HT-29 (cell line): ENCODE measurements around the gene C17orf114.

Source experiments
- DNase-seq: peaks from one replicate; pipeline ENCODE4 v3.0.0-alpha.2; 2015; ENCODE audit warnings: low spot score

C17orf114 gene

DNA sequence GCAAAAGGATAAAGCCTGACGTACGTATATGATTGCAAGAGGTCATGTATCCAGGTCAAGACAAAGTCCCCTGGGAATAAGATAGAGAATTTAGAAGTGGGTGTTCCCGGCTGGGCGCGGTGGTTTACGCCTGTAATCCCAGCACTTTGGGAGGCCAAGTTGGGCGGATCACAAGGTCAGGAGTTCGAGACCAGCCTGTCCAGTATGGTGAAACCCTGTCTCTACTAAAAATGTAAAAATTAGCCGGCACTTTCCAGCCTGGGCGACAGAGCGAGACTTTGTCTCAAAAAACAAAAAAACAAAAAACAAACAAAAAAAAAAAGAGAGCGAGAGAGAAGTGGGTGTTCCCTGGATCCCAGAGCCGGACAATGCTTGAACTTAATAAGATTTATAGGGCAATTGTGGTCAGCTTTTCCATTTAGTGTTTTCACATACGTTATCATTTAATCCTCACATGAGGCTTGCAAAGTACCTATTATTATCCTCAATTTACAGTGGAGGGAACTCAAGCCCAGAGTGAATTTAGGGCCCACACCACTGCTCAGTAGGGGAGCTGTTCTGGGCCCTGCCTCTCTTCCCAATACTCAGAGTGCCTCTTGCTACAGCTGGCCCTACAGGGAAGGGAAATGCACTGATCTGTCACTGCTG lies 13.8 kb downstream of the C17orf114 start:
- DNase-seq, result no peak

DNA sequence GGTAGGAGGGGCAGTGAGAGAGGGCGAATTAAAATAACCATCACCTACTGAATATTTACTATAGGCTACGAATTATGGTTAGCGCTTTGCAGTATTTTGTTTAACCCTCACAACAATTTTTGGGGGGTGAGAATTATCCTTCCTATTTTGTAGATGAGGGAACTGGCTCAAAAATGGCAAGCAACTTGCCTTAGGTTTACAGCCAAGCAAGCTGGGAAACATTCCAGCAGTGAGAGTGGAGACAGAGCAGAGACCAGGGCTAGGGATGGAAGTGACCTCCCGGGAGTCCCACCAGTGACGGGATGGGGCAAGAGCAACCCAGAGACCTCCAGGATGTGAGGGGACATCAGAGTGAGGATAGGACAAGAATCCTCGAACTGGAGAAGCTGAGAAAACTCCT lies 15.6 kb downstream of the C17orf114 start:
- DNase-seq, result no peak

DNA sequence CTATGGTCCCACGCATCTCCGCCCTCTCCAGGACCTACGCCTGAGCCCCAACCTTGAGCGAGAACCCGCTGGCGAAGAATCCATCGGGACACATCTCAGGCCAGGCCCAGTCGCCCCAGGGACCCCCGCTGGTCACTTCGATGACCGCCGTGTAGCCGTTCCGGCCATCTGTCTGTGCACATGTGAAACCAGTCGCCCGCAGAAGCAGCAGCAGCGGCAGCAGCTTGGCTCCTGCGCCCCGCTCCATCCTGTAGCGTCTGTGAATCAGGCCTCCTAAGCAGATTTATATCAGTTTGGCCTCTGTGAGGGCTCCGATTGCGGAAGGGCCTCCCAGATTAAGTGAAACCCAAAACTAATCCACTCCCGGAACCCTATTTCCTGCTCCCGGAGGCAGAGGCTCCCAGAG lies 16.0 kb downstream of the C17orf114 start, which contains the start of gene VMO1:
TSS of gene VMO1 (minus strand) at position 259 of the 406 bp plus-strand sequence. CDS start at position 247, 12 bp downstream.
- no peak for DNase-seq

DNA sequence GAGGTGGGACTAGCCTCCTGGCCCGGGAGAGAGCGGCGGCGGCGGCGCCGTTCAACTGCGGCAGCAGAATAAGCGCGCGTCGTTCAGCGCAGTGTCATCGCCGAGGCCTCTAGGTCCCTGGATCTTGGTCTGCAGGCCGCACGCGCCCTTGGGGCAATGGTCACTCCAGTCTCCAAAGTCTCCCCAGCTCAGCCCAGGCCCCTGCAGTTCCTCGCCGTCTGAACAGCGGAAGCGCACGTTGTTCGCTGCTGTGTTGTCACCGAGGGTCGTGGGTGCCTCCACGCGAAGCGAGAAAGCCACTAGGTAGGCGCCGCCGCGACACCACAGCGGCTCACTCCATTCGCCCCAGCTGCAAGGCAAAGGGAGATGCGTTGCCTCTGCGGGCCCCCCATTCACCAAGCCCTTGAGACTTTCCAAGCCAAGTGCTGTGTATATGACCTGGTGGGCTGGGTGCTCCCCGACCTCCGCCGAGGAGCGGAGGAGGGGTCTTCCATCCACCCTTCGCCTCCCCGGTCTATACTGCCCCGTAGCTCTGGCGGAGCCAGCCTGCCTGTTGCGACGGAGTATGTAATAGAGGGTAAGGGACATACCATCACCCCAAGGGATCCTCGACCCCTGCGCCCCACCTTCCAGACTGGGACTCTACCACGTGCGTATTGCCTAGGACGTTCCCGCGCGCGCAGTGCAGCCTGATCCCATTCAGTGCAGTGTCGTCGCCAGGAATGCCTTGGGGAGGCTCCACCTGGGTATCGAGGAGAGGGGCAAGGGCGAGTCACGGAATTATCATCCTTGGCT lies 16.6 kb downstream of the C17orf114 start:
- DNase-seq, result no peak

DNA sequence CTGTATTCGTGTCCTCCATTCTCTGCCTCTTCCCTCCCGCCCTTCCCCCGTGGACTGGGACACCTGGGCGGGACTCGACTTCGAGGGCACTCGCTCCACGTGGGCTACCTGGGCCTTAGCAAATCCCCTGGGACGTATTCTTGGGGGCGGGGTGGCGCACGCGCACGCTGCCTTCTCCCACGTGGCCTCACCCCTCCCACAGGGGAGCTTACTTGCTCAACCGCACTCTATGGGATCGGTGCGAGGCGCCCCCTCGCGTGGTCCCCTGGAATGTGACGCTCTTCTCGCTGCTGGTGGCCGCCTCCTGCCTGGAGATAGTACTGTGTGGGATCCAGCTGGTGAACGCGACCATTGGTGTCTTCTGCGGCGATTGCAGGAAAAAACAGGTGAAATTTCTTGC lies 19.5 kb downstream of the C17orf114 start:
- no peak for DNase-seq

DNA sequence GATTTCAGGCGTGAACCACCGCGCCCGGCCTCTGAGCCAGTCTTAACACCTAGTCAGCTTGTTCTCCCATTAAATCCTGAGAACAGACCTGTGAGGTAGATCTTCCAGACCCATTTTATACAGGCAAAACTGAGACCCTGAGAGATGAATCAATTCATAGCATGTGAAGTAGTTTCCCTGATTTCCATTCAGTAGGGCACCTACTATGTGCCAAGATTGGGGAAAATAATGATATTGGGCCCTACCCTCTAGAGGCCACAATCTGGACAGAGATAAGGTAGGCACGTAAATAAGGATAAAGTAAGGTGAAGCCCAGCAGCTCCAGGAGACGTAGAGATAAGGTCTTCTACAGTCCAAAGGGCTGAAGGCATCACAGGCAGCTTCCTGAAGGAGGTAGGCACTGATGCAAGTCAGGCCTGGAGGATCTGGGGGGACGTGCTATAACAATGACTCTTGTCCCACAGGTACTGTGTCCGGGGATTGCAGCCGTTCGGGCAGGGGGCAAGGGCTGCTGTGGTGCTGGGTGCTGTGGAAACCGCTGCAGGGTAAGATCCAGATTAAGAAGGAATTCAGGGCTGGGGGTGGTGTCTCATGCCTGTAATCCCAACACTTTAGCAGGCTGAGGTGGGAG lies 21.7 kb downstream of the C17orf114 start:
- no peak for DNase-seq

DNA sequence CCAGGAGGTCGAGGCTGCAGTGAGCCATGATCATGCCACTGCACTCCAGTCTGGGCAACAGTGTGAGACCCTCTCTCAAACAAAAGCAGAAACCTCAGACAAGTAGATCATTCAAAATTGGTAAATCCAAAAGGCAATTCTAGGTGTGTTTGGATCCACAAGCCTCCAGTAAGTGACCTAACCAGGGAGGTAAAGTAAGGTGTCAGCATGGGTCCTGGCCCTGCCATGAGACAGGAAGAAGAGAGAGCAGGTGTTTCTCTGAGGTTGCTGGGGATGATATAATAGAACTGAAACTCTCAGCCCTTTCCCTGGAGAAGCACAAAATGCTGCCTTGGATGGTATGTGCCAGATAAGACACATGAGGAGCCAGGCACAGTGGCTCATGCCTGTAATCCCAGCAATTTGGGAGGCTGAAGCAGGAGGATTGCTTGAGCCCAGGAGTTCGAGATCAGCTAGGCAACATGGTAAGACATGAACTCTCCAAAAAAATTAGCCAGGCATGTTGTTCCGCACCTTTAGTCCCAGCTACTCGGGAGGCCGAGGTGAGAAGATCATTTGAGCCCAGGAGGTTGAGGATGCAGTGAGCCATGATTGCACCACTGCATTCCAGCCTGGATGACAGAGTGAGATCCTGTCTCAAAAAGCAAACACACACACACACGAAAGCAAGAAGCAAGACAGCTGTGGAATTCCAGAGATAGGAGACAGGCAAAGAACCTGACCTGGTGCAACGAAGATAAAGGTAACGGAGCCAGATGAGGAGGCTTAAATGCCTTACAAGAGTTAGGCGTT lies 24.0 kb downstream of the C17orf114 start:
- DNase-seq, result no peak

DNA sequence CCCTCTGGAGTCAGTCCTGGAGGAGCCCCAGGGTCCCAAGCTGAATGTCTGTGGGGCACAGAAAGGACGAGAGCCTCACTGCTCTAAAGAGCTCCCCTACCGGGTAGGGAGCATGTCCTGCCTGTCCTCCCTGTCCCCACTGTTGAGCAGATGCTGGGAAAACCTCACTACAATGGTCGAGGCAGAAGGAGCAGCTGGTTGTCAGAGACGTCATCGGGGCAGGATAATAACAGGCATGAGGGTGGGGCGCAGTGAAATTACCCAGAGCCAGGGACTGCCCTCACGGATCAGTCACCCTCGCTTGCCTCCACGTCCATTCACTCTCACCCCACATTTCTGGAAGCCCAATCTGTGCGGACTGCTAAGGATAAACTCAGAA lies 29.9 kb downstream of the C17orf114 start:
- no peak for DNase-seq

DNA sequence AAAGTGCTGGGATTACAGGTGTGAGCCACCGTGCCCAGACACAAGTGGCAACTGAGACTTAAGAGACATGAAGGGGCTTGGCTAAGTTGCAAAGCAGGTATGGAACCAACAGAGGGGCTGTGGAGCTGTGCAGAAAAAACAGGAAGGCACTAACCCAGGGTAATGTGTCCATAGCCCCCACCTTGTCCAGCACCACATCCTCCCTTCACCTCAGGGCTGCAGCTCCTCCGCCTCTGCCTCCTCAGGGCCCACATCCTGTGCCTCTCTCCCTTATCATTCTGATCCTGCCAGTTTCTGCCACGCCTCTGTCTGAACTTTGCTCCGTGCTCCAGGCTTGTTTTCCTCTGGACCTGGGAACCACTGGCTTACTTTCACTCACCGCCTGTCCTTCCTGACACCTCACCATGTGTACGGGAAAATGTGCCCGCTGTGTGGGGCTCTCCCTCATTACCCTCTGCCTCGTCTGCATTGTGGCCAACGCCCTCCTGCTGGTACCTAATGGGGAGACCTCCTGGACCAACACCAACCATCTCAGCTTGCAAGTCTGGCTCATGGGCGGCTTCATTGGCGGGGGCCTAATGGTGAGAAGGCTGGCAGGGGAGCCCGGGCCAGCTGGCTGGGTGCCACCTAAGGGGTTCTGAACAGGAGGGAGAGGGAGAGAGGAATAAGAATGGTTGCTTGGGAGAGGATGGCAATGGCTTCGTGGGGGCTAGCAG lies 30.5 kb downstream of the C17orf114 start, which contains the start of gene TM4SF5:
TSS of gene TM4SF5 (plus strand) at position 368 of the 716 bp plus-strand sequence. CDS start at position 405, 37 bp downstream.
- DNase-seq, result peak; percentile 70

DNA sequence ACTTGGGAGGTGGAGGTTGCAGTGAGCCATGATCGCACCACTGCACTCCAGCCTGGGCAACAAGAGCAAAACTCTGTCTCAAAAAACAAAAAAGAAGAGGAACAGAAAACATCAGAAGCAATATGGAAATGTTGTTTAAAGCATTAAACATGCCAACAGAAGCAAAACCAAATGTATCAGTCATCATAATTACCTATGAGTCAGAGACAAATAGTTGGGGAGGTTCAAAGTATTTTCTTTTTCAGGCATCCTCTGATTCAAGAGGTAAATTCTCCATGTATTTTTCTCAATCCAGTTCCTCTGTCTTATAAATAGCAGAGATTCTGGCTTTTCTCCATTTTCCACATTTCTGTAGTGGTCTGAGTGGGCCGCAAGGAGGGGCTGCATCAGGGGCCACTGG lies 32.5 kb downstream of the C17orf114 start:
- no peak for DNase-seq

DNA sequence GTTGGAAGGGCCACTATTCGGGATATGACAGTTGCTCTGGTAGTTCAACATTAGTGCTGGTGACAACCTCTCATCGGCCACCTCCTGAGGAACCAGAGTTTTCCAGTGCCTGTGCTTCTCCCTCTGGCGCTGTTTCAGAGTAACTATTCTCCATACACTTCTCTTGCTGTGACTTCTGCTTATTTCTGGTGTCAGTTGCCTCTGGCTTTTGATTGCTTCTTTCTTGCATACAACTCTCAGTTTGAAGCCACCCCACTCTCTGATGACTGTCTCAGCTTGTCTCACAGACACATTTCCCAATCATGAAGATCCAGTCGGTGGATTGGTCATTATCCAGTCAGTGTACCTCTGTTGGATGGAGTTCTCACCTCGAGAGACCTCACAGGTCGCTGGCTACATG lies 33.8 kb downstream of the C17orf114 start:
- DNase-seq, result no peak

DNA sequence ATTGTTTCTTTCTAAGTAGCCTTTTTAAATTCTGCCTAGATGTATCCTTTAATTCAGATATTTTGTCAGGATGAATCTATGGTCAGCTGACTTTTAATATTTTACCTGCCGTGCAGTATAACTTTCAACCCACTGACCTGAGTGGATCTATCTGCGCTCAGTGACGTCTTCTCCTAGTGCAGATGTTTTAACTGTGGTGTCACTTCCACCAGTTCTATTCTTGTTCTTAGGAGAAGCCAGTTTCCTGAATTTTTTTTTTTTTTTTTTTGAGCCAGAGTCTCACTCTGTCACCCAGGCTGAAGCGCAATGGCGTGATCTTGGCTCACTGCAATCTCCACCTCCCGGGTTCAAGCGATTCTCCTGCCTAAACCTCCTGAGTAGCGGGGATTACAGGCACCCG lies 35.4 kb downstream of the C17orf114 start:
- no peak for DNase-seq

DNA sequence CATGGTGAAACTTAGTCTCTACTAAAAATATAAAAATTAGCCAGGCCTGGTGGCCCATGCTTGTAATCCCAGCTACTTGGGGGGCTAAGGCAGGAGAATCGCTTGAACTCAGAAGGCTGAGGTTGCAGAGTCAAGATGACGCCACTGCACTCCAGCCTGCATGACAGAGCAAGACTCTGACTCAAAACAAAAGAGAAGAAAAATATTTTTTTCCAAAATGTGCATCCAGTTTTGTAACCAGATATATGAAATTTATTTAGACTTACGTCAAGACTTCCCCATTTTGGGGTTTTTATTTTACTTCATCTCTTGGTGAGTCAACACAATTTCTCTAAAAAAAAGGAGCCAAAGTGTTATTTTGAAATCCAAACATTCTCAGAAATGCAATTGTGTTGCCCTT lies 35.9 kb downstream of the C17orf114 start:
- DNase-seq, result no peak

DNA sequence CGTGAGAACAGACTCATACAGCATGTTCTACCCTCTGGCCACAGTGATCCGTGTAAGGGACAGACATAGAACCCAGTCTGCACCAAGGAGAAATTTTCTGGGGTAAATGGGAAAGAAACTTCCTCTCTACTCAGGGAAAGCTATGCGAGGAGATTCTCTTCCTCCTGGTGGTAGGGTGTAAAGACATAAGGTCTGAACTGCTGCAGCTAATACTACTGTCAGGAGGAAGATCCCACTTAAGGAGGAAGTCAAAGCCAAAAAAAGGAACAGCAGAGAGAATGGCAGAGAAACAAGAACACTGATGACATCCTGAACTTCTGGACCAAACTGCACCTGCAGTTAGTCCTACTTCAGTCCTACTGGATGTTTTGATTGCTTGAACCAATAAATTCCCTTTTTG lies 37.5 kb downstream of the C17orf114 start:
- DNase-seq, result no peak

DNA sequence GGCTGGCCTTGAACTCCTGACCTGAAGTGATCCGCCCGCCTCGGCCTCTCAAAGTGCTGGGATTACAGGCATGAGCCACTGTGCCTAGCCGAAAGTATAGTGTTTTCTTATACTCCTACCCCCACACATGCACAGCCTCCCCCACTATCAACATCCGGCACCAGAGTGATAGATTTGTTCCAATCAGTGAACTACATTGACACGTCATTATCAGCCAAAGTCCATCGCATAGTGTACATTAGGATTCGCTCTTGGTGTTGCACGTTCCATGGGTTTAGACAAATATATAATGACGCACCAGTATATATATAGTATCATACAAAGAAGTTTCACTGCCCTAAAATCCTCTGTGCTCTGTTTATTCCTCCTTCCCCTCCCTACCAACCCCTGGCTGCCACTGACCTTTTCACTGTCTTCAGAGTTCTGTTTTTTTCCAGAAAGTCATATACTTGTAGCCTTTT lies 42.3 kb downstream of the C17orf114 start:
- DNase-seq, result no peak

DNA sequence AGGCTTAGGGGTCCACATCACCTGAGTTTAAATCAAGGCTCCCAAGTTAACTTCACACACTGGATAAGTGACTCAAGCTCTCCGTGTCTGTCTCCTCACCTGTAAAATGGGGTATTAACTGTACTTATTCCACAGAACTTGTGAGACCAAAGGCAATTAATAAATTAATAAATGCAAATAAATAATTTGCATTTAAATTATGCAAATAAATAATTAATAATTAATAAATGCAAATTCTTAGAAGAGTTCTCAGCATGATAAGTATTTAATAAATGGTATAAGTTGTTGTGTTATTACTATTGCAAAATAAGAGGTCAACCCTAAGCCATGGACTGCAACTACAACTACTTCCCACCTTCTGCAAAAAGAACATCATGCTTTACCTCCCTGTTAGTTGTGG lies 48.7 kb downstream of the C17orf114 start:
- DNase-seq, result no peak

DNA sequence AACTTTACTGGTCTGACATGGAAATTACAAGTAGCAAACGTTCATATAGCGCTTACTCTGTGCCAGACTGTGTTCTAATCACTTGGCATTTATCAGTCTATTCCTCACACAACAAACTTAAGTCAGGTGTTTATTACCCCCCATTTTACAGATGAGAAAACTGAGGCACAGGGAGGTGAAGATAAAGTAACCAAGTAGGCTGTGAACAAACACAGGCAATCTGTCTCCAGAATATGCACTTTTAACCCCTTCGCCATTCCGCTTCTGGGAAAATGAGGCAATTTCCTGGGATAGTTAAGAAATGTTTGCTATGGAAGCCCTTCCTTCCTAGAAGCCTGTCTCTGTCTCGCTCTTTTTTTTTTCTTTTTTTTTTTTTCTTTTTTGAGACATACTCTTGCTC lies 50.2 kb downstream of the C17orf114 start:
- no peak for DNase-seq
